Dendritic cell treated with granulocyte-macrophage colony-stimulating factor and Interleukin-4, amounts not matched to agents 40 ng/mL and 50 ng/mL, for 4 days (primary cell): ENCODE measurements around the gene HMCN2.

ENCODE experiments used
- H3K27ac Mint-ChIP-seq: one replicate; pipeline ENCODE4 v1.8.0; 2022; ENCODE audit warnings: mild to moderate bottlenecking, mixed read lengths
- H3K27me3 Mint-ChIP-seq: one replicate; pipeline ENCODE4 v1.8.0; 2022; ENCODE audit warnings: mild to moderate bottlenecking, mixed read lengths
- H3K36me3 Mint-ChIP-seq: one replicate; pipeline ENCODE4 v1.8.0; 2022; ENCODE audit warnings: low read depth, mixed read lengths
- H3K4me1 Mint-ChIP-seq: one replicate; pipeline ENCODE4 v1.8.0; 2022; ENCODE audit warnings: low read depth, mixed read lengths
- H3K4me3 Mint-ChIP-seq: one replicate; pipeline ENCODE4 v1.8.0; 2022; ENCODE audit warnings: mild to moderate bottlenecking, moderate library complexity, mixed read lengths
- H3K9me3 Mint-ChIP-seq: one replicate; pipeline ENCODE4 v1.8.0; 2022; ENCODE audit warnings: mixed read lengths
- intact Hi-C: fragments of 100-400 bp; cut with micrococcal nuclease; formaldehyde crosslinking; loops from one replicate; pipeline ENCODE4 v1.15.0; 2022

HMCN2 gene

DNA sequence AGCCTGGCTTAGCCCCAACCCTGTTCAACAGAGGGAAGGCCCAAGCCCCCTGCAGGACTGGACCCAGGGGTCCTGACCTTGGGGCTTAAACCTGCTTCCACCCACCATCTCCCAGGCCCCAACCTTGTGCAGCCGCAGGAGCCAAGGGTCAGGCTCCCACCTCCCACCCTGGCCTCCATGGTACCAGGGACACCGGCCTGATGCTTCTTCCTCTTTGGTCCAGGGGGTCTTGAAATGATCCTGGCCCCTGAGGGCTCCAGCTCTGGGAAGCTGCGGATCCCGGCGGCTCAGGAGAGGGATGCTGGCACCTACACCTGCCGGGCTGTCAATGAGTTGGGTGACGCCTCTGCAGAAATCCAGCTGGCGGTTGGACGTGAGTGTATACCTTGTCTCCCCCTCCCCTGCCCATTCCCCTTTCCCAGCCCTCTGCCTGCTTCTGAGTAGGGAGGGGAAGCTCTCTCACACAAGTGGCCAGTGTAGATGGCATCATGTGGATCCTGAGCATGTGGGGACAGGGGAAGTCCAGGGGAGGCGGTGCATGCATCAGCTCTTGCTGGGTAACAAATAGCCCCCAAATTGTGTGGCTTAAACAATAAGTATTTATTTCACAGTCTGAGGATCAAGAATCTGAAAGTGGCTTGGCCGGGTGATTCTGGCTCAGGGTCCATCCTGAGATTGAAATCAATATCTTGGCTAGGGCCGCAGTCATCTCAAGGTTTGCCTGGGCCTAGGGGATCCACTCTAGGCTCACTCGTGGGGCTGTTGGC lies 44.3 kb downstream of the HMCN2 start:
- Mint-ChIP-seq H3K9me3 (no peaks in the 10 kb centered on the region), H3K4me1 (no peaks in the 10 kb centered on the region), H3K27me3 (no peaks in the 10 kb centered on the region), H3K36me3 (no peaks in the 10 kb centered on the region), H3K4me3 (no peak overlapping the region), H3K27ac (no peak overlapping the region)
- intact Hi-C loops: no loop called here

DNA sequence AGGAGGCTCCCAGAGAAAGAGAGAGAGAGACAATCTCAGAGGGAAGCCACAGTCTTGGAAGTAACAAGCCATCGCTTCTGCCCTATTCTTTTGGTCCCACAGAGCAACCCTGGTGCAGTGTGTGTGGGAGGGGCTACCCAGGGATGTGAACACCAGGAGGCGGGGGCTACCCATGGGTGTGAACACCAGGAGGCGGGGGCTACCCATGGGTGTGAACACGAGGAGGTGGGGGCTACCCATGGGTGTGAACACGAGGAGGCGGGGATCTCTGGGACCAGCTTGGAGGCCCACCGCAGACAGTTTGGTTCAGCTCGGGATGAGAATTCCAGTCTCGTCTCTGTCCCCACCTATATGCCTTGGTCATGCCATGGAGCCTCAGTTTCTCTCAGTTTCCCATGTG lies 44.9 kb downstream of the HMCN2 start:
- no peaks in the 10 kb centered on the region for H3K36me3 Mint-ChIP-seq
- no peaks in the 10 kb centered on the region for H3K4me1 Mint-ChIP-seq
- intact Hi-C loops: no loop called here
- H3K27me3 Mint-ChIP-seq: no peaks in the 10 kb centered on the region
- H3K27ac Mint-ChIP-seq: no peak overlapping the region
- no peaks in the 10 kb centered on the region for H3K9me3 Mint-ChIP-seq
- no peak overlapping the region for H3K4me3 Mint-ChIP-seq

DNA sequence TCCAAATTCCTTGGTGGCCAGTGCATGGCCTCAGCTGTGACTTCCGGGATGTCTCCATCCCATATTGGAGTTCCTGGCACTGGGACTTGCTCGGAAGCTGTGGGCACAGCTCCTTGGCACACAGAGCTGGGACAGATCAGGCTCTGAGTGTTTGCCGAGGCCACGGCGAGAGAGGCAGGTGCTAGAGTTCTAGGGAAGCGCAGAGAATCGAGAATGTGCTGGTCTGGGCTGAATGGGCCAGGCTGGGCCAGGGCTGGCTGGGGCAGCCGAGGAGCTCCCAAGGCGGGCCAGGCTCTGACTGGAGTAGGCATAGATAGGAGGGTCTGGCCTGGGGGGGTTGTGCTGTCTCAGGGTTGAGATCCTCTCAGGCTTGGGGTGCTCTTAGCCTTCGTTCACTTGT lies 45.4 kb downstream of the HMCN2 start:
- intact Hi-C loops: no loop called here
- H3K4me1 Mint-ChIP-seq: no peaks in the 10 kb centered on the region
- H3K9me3 Mint-ChIP-seq: no peaks in the 10 kb centered on the region

DNA sequence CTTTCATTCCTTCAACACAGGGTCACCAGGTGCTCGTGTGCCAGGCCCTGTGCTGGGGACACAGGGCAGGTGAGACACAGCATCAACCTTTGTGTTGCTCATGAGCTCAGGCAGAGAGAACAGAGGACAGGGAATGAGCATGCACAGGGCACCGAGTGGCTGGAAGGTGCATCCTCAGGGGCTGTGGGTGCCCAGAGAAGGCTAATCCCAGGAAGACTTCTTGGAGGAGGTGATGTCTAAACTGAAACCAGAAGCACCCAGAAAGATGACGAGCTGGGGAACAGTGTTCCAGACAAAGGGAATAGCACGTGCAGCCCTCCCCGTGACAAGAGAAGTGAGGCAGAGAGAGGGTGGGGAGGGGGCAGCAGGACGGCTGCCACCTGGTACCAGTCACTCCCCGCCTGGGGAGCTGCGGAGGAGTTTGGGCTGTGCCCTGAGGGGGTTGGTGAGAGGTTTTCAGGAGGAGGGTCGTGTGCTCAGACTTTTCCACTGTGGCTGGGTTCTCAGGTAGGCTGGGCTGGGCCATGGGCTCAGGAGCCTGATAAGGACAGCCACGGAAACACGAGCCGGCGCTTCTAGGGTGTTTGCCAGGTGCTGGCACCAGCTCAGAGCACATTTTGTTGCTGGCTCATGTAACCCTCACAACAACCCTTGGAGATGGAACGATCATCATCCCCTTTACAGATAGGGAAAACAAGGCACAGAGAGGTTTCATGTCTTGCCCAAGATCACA lies 46.0 kb downstream of the HMCN2 start:
- Mint-ChIP-seq H3K4me3 (no peak overlapping the region), H3K36me3 (no peaks in the 10 kb centered on the region), H3K9me3 (no peaks in the 10 kb centered on the region), H3K27ac (no peak overlapping the region), H3K27me3 (no peaks in the 10 kb centered on the region), H3K4me1 (no peaks in the 10 kb centered on the region)
- intact Hi-C loops: no loop called here

More for the DNA sequence above, 45.4 kb downstream of the HMCN2 start:
- Mint-ChIP-seq H3K27ac (no peak overlapping the region), H3K27me3 (no peaks in the 10 kb centered on the region), H3K4me3 (no peak overlapping the region), H3K36me3 (no peaks in the 10 kb centered on the region)

DNA sequence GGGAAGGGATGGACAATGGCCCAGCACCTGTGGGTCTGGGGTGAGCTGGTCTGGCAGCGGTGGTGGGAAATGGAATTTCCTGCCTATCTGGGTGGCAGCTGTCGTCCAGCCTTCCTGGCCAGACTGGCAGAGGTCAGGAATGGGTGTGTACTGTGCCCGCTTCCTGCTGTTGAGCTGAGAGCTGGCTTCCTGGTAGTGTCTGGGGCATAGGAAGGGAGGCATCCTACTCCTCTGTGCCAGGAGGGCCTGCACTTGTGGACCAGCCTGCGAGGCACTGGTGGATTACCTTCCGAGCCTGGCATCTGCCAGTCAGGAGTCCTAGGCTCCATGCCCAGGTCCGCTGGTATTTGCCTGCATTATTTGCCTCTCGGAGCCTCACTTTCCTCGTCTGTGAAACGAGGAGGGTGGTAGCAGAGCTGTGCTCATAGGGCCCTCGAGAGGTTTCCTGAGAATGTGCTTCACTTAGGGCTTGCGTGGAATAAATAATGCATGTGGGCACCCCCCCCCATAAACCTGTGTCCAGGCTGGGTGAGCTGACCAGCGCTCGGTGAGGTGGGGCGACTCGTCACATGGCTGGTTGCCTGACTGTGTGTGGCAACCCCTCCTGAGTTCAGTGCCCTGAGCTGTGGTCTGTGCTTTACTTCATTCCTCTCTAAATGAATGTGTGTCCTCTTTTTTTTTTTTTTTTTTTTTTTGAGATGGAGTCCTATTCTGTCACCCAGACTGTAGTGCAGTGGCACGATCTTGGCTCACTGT lies 47.7 kb downstream of the HMCN2 start:
- Mint-ChIP-seq H3K4me1 (no peaks in the 10 kb centered on the region), H3K9me3 (no peaks in the 10 kb centered on the region), H3K27me3 (peaks cover 4% of the 10 kb centered on the region), H3K27ac (no peak overlapping the region), H3K4me3 (no peak overlapping the region), H3K36me3 (no peaks in the 10 kb centered on the region)
- intact Hi-C loops: no loop called here

DNA sequence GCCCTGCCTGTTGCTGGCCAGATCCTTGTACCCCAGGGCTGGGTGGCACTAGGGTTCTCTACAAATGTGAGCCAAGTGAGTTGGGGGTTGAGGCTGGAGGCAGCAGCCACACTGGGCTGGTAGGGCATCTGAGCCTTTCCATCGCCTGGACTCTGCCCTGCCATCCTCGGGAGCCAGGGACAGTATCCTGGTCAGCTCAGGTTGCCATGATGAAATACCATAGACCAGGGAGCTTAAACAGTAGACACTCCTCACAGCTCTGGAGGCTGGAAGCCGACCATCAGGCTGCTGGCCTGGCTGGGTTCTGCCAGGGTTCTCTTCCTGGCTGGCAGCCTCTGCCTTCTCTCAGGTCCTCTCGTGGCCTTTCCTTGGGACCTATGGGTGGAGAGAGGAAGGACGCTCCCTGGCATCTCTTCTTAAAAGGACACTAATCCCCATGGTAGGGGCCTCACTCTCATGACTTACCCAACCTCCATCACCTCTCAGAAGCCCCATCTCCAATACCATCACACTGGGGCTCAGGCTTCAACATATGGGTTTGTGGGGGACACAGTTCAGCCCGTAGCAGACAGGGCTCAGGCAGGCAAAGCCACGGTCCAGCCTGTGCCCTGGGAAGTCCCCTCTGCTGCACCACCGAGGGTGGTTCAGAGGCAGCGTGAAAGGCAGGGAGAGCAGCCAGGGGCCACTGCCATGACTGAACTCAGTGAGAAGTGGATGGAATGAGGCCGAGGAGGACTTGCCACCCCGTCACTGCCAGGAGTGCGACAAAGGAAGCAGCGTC lies 50.1 kb downstream of the HMCN2 start:
- Mint-ChIP-seq H3K9me3 (no peaks in the 10 kb centered on the region), H3K36me3 (no peaks in the 10 kb centered on the region), H3K27ac (no peak overlapping the region), H3K4me1 (no peaks in the 10 kb centered on the region), H3K4me3 (no peak overlapping the region), H3K27me3 (peaks cover 7% of the 10 kb centered on the region)
- intact Hi-C loops: no loop called here

DNA sequence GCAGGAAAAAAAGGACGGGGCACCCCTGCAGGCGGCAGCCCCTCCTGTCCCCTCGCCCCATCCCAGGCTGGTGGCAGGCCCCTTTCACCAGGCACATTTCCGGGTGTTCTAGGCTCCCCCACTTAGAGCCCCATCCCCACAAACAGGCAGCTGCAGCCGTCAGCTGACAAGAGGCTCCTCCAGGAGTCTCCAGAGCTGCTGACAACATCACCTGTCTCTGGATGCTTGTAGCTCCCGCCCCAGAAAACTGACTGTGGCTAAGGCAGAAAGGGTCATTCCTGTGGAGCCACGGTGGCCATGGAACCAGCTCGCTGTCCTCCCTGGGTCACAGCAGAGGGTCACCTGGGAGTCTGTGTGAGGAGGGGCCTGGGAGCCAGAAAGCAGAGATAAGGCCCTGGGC lies 50.9 kb downstream of the HMCN2 start:
- H3K9me3 Mint-ChIP-seq: no peaks in the 10 kb centered on the region
- H3K27me3 Mint-ChIP-seq: peaks cover 12% of the 10 kb centered on the region
- H3K27ac Mint-ChIP-seq: no peak overlapping the region
- intact Hi-C loops: no loop called here
- H3K36me3 Mint-ChIP-seq: no peaks in the 10 kb centered on the region
- H3K4me3 Mint-ChIP-seq: no peak overlapping the region
- no peaks in the 10 kb centered on the region for H3K4me1 Mint-ChIP-seq

DNA sequence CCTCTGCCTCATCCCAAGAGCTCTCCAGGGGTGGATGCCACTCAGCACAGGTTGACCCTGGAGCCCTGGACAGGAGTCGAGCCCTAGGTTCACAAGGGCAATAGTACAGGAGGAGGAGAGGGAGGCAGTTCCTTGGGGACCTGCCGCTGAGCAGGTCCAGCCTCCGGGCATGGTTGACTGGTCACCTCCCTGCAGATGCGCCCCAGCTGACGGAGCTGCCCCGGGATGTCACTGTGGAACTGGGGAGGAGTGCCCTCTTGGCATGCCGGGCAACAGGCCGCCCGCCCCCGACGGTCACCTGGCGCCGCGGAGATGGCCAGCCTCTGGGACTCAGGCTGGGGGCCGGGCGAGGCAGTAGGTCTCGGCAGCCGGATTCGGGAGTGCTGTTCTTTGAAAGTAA lies 53.7 kb downstream of the HMCN2 start:
- intact Hi-C loops: no loop called here
- peaks cover 24% of the 10 kb centered on the region for H3K27me3 Mint-ChIP-seq
- H3K36me3 Mint-ChIP-seq: no peaks in the 10 kb centered on the region
- no peak overlapping the region for H3K27ac Mint-ChIP-seq
- H3K4me1 Mint-ChIP-seq: no peaks in the 10 kb centered on the region
- no peak overlapping the region for H3K4me3 Mint-ChIP-seq
- H3K9me3 Mint-ChIP-seq: no peaks in the 10 kb centered on the region

DNA sequence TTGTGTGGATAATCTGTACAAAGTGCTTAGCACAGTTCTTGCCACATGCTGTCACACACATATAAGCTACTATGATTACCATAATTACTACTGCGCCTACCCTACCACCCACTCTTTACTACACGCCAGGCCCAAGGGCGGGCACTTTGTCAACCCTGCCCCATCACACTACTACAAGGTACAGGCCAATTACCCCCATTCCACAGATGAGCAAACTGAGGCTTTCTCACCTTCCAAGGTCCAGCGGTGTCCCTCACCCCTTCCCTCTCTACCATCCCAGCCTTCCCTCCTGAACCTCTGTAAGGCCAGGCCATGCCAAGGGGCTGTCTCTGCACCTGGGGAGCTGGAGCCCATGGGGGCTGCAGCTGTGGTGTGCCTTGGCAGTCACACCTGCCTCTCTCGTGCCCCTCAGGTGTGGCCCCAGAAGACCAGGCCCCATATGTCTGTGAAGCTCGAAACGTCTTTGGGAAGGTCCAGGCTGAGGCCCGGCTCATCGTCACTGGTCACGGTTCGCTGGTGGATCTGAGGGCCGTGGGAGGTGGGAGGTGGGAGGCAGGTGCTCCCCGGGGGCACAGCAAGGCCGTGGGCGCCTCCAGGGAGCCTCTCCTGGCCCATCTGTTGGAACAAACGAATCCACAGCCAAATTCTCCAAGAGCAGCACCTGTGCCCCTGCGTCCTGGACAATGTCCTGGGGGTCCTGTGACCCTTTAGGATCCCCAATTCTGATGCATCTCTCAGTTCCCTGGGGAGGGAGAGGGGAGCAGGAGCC lies 54.6 kb downstream of the HMCN2 start:
- no peak overlapping the region for H3K27ac Mint-ChIP-seq
- no peaks in the 10 kb centered on the region for H3K9me3 Mint-ChIP-seq
- peaks cover 26% of the 10 kb centered on the region for H3K27me3 Mint-ChIP-seq
- H3K4me3 Mint-ChIP-seq: no peak overlapping the region
- H3K4me1 Mint-ChIP-seq: no peaks in the 10 kb centered on the region
- intact Hi-C loops: no loop called here
- no peaks in the 10 kb centered on the region for H3K36me3 Mint-ChIP-seq

DNA sequence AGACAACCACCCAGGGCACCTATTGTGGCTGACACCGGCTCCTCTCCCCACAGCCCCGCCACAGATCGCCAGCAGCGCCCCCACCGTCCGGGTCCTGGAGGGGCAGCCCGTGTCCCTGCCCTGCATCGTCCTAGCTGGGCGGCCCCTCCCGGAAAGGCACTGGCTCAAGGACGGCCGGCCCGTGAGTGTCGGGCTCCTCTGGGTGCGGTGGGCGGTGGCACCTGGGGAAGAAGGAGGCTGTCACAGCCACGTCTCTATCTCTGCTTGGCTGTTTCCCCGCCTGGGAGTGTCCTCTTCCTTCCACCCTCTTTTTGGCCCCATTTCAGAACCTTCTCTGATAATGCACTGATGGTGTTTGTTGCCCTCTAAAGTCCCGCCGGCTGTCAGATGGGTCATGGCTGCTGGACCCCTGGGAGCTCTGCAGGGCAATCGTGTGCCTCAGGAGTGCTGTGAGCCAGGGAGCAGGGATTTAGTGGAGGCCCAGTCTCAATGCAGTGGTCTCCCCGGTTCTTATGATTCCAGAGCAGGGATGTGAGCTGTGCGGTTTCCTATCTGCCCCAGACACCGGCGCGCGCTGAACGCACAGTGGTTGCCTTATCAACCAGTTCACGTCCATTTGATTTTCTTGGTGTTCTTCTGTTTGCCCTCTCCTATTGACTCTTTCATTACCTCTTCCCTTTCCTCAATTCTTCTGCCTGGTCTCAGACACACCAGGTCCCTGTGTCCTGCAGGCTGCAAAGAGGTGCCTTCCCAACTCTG lies 55.3 kb downstream of the HMCN2 start:
- H3K27me3 Mint-ChIP-seq: peaks cover 26% of the 10 kb centered on the region

DNA sequence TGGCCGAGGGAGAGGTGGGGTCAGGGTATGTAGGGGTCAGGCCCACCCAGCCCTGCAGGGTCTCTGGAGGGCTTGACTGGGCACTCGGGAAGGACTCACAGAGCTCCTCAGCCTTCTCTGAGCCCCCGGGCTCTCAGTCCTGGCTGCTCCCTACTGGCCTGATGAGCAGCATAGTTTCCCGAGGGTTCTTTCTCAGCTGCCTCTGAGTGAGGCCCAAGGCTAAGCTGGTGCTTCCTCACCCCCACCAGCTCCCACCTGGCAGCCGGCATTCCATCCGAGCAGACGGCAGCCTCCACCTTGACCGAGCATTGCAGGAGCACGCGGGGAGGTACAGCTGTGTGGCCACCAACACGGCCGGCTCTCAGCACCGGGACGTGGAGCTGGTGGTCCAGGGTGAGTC lies 56.0 kb downstream of the HMCN2 start:
- Mint-ChIP-seq H3K36me3 (no peaks in the 10 kb centered on the region), H3K27me3 (peaks cover 28% of the 10 kb centered on the region), H3K27ac (no peak overlapping the region), H3K4me3 (no peak overlapping the region), H3K4me1 (no peaks in the 10 kb centered on the region), H3K9me3 (no peaks in the 10 kb centered on the region)
- intact Hi-C loops: no loop called here

More for the DNA sequence above, 55.3 kb downstream of the HMCN2 start:
- intact Hi-C loops: no loop called here
- H3K4me1 Mint-ChIP-seq: no peaks in the 10 kb centered on the region
- H3K27ac Mint-ChIP-seq: no peak overlapping the region
- H3K36me3 Mint-ChIP-seq: no peaks in the 10 kb centered on the region
- H3K4me3 Mint-ChIP-seq: no peak overlapping the region
- H3K9me3 Mint-ChIP-seq: no peaks in the 10 kb centered on the region

DNA sequence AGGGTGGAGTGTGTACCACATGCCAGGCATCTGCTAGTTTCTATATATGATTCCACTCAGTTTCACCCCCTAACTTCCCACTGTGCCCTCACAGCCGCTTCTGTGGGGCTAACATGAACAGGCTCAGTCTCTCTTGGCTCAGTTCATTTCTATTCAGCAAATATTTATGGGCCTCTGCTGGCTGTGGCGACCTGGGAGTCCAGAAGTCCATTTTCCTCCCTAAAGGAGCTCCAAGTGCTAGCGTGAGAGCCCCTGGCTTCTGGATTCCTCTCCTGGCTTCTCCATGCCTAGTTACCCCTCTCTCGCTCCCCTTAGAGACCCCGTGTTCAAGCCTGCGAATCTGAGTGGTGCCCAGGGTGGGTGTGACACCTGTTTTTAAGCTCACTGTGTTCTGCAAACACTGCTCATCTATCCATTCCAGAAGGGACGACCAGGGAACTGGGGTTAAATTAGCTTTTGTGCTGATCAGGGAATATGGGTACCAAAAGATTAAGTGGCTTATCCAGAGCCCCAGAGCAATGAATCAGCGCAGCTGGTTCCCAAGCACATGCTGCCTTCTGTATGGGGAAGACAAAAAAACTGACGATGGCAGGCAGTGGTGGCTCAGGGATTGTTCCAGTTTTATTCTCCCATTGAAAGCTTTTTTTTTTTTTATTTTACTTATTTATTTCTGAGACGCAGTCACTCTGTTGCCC lies 57.6 kb downstream of the HMCN2 start:
- intact Hi-C loops: no loop called here
- no peaks in the 10 kb centered on the region for H3K4me1 Mint-ChIP-seq
- H3K27ac Mint-ChIP-seq: no peak overlapping the region
- H3K36me3 Mint-ChIP-seq: no peaks in the 10 kb centered on the region
- no peaks in the 10 kb centered on the region for H3K9me3 Mint-ChIP-seq
- peaks cover 37% of the 10 kb centered on the region for H3K27me3 Mint-ChIP-seq
- H3K4me3 Mint-ChIP-seq: no peak overlapping the region
